Measurements from ENCODE around the gene TRIM6. TPM values are rescaled to one million over a fixed set of nuclear protein-coding genes. Genes with fewer than 3 reads are reported as not detected.
"Not testable (repeated sequence)": the region's sequence is repeated elsewhere in the genome, so short reads cannot be mapped to it uniquely, and the experiment has no call there.

Gene TRIM6
- total RNA-seq, 1 donor from 2014 or later = 3.7 TPM

DNA sequence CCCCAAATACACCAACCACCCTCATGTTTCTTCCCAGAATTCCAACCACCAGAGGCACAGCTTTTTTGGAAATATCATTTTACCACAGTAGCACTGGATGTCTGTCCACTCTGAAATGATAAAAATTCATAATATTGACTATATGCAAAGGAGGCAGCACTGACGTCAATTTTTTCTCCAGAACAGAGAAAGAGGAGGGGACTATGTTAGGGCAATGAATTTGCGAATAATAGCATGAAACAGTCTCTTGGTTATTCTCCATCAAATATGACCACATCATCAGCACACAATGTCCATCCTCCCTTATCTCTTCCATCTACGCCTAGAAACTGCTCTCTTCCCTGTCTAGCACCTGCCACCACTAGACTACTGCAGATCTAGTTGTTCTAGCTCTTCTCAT lies 49.7 kb downstream of the TRIM6 start:
- peaks cover 29% of the 10 kb centered on the region for H3K36me3 ChIP-seq
- no peak for DNase-seq
- H3K27me3 ChIP-seq (ENCODE audit: low read depth) = no peaks in the 10 kb centered on the region
- no peak overlapping the region for H3K27ac ChIP-seq
- ATAC-seq = no peak
- H3K4me3 ChIP-seq = no peak overlapping the region
- TF ChIP-seq, protein P1, sequence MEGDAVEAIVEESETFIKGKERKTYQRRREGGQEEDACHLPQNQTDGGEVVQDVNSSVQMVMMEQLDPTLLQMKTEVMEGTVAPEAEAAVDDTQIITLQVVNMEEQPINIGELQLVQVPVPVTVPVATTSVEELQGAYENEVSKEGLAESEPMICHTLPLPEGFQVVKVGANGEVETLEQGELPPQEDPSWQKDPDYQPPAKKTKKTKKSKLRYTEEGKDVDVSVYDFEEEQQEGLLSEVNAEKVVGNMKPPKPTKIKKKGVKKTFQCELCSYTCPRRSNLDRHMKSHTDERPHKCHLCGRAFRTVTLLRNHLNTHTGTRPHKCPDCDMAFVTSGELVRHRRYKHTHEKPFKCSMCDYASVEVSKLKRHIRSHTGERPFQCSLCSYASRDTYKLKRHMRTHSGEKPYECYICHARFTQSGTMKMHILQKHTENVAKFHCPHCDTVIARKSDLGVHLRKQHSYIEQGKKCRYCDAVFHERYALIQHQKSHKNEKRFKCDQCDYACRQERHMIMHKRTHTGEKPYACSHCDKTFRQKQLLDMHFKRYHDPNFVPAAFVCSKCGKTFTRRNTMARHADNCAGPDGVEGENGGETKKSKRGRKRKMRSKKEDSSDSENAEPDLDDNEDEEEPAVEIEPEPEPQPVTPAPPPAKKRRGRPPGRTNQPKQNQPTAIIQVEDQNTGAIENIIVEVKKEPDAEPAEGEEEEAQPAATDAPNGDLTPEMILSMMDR (IDR thresholded peaks at IDR 0.05) = no peak
- H3K4me1 ChIP-seq = no peaks in the 10 kb centered on the region
- intact Hi-C loops (cut with DNase I) = no loop called here
- H3K9me3 ChIP-seq = no peaks in the 10 kb centered on the region

DNA sequence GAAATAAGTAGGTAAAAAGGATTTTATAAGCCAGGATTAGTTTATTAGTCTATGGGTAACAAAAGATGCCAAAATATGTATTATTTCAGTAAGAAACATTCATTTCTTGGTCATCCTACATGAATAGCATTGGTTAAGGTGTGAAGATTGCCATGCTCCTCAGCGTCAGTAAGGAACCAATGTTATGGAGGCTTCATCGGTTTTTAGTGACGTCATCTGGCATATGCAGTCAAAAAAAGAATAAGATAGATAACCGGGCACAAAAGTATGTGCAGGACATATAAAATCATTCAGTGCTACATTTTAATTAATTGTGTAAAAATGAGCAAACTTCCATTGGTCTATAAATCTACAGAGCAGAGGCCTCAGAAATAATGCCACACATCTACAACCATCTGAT lies 59.0 kb downstream of the TRIM6 start:
- Histone ChIP-seq H3K9me3 (peaks cover 5% of the 10 kb centered on the region), H3K4me1 (no peaks in the 10 kb centered on the region), H3K27ac (no peak overlapping the region), H3K27me3 (ENCODE audit: low read depth) (no peaks in the 10 kb centered on the region), H3K36me3 (no peaks in the 10 kb centered on the region), H3K4me3 (no peak overlapping the region)
- intact Hi-C loops (cut with DNase I) = no loop called here
- DNase-seq (no peak), ATAC-seq (no peak)
- TF ChIP-seq, protein P1 (IDR thresholded peaks at IDR 0.05) = no peak

DNA sequence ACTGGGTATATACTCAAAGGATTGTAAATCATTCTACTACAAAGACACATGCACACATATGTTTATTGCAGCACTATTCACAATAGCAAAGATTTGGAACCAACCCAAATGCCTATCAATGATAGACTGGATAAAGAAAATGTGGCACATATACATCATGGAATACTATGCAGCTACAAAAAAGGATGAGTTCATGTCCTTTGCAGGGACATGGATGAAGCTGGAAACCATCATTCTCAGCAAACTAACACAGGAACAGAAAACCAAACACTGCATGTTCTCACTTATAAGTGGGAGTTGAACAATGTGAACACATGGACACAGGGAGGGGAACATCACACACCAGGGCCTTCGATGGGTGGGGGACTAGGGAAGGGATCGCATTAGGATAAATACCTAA lies 60.5 kb downstream of the TRIM6 start:
- intact Hi-C loops (cut with DNase I); DNase-seq; ATAC-seq: not testable (repeated sequence)

DNA sequence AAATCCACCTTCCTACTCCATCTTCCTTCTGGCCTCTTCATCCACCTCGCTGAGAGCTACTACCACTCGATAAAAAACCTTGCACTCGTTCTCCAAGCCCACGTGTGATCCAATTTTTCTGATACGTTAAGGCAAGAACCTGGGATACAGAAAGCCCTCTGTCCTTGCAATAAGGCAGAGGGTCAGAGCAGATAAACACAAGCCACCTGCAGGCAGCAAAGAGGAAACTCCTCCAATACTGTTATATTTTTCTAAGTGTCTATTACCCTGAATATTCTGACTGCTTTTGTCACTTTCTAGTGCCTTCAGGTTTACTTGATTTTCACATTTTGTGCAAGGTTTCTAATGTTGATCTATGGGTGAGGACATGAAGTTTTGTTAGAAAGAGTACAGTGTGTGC lies 61.9 kb downstream of the TRIM6 start:
- Histone ChIP-seq H3K9me3 (no peaks in the 10 kb centered on the region), H3K4me1 (no peaks in the 10 kb centered on the region), H3K27ac (no peak overlapping the region), H3K4me3 (no peak overlapping the region), H3K36me3 (peaks cover 6% of the 10 kb centered on the region), H3K27me3 (ENCODE audit: low read depth) (no peaks in the 10 kb centered on the region)
- ATAC-seq = no peak
- intact Hi-C loops (cut with DNase I) = no loop called here
- TF ChIP-seq, protein P1 (IDR thresholded peaks at IDR 0.05) = no peak
- no peak for DNase-seq

More for the DNA sequence above, 60.5 kb downstream of the TRIM6 start:
- not testable (repeated sequence) for H3K36me3 ChIP-seq; H3K4me1 ChIP-seq; H3K9me3 ChIP-seq; H3K4me3 ChIP-seq; H3K27ac ChIP-seq; H3K27me3 ChIP-seq (ENCODE audit: low read depth)

Other genes starting within 250 kb of the TRIM6 start
- not detected for gene OR51B6, start 245.1 kb upstream of the TRIM6 start, total RNA-seq
- gene OR51M1, start 212.8 kb upstream of the TRIM6 start, total RNA-seq = not detected
- not detected for gene OR51Q1, start 174.5 kb upstream of the TRIM6 start, total RNA-seq
- 0.41 TPM for gene OR51I1, start 155.1 kb upstream of the TRIM6 start, total RNA-seq
- gene OR51I2, start 147.3 kb upstream of the TRIM6 start, total RNA-seq = not detected
- not detected for gene OR52D1, start 108.0 kb upstream of the TRIM6 start, total RNA-seq
- 0.50 TPM for gene UBQLN3, start 86.7 kb upstream of the TRIM6 start, total RNA-seq
- gene UBQLNL, start 79.9 kb upstream of the TRIM6 start, total RNA-seq = 1.1 TPM
- gene OR52H1, start 48.1 kb upstream of the TRIM6 start, total RNA-seq = 0.35 TPM
- not detected for gene OR52B6, start 15.8 kb upstream of the TRIM6 start, total RNA-seq
- gene TRIM34, start 28.4 kb downstream of the TRIM6 start, total RNA-seq = 13.7 TPM
- 37.1 TPM for gene TRIM5, start 88.4 kb downstream of the TRIM6 start, total RNA-seq
- 224 TPM for gene TRIM22, start 93.2 kb downstream of the TRIM6 start, total RNA-seq
- gene OR56B1, start 139.8 kb downstream of the TRIM6 start, total RNA-seq = not detected
- not detected for gene OR52N4, start 157.6 kb downstream of the TRIM6 start, total RNA-seq
- gene OR52N5, start 186.7 kb downstream of the TRIM6 start, total RNA-seq = not detected
- gene OR52N1, start 194.6 kb downstream of the TRIM6 start, total RNA-seq = not detected
- not detected for gene OR52N2, start 212.3 kb downstream of the TRIM6 start, total RNA-seq
- gene OR52E6, start 245.3 kb downstream of the TRIM6 start, total RNA-seq = not detected

Measured in lower lobe of right lung (tissue), 2 donors.